Ascending aorta (tissue), 2 donors: ENCODE results near the gene TNFRSF8. TPM values are rescaled to one million over a fixed set of nuclear protein-coding genes. Genes with fewer than 3 reads are reported as not detected.

ENCODE experiments used
- DNase-seq, 2 donors: peaks; one replicate each; pipeline ENCODE4 v3.0.0-alpha.2; 2019; ENCODE audit warnings: low spot score in 2 of 2
- H3K27ac ChIP-seq, 2 donors: fragments of 200-600 bp; sonication (generic); one replicate each; pipeline ENCODE4 v1.5.1; 2016 to 2017; ENCODE audit warnings: mild to moderate bottlenecking in 1 of 2
- H3K27me3 ChIP-seq: fragments of 200-600 bp; sonication (generic); one replicate; pipeline ENCODE4 v1.5.1; 2017
- H3K36me3 ChIP-seq, 2 donors: fragments of 200-600 bp; sonication (generic); one replicate each; pipeline ENCODE4 v1.5.1; 2016
- H3K4me1 ChIP-seq, 2 donors: fragments of 200-600 bp; sonication (generic); one replicate each; pipeline ENCODE4 v1.5.1; 2016 to 2017; ENCODE audit warnings: mild to moderate bottlenecking in 1 of 2
- H3K4me3 ChIP-seq, 2 donors: fragments of 200-600 bp; sonication (generic); one replicate each; pipeline ENCODE4 v1.5.1; 2016 to 2017; ENCODE audit warnings: mild to moderate bottlenecking in 1 of 2
- H3K9me3 ChIP-seq, 2 donors: fragments of 200-600 bp; sonication (generic); one replicate each; pipeline ENCODE4 v1.5.1; 2016
- intact Hi-C: fragments of 100-400 bp; cut with DNase I; formaldehyde crosslinking; loops from one replicate; pipeline ENCODE4 v1.15.1; 2023
- total RNA-seq: library from RNA; depleted of rRNA; stranded (reverse); fragments of >200 nt; gene quantifications from one replicate; pipeline ENCODE4 v1.1.0, GENCODE V29; 2016
- TF ChIP-seq, protein P1 (sequence below), 3 experiments: fragments of 200-600 bp in 2 of 3; fragments of 450-650 bp in 1 of 3; sonication (generic) in 2 of 3; IDR thresholded peaks; one replicate each; pipeline ENCODE4 v1.5.1; 2016 to 2019; ENCODE audit warnings: antibody characterized with exemption in 3 of 3, mild to moderate bottlenecking in 1 of 3, moderate library complexity in 1 of 3

The TNFRSF8 gene
- total RNA-seq, result 22.8 TPM

DNA sequence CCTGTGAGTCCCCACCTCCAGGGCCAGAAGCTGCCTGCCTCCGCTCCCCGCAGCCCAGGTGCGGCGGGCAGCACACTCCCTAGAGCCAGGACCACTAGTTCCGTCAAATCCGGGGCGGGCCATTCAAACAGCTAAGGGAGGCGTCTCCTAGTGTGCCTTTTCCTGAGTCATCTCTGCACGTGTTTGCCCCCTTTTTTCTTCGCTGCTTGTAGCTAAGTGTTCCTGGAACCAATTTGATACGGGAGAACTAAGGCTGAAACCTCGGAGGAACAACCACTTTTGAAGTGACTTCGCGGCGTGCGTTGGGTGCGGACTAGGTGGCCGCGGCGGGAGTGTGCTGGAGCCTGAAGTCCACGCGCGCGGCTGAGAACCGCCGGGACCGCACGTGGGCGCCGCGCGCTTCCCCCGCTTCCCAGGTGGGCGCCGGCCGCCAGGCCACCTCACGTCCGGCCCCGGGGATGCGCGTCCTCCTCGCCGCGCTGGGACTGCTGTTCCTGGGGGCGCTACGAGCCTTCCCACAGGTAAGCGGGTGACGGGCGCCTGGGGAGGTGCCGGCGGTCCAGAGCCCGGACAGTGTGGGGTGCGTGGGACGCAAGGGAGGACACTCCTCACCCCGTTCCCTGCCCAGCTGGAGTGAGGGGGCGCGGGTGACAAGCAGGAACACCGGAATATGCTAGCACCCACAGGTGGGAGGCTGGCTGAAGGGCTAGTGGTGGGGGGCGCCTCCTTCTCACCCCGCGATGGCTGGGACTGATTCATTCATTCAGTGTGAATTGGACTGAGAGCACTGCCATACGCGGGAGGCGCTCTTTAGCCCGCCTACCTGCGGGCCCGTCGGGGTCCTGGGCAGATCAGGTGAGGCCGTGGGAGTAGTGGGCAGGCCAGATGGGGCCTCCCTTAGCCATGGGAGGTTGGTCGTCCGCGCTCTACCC is at the start of gene TNFRSF8:
TNFRSF8 (plus strand) TSS at position 163 of the 932 bp plus-strand sequence; CDS start at position 459, 296 bp downstream.
- TF ChIP-seq, protein P1, sequence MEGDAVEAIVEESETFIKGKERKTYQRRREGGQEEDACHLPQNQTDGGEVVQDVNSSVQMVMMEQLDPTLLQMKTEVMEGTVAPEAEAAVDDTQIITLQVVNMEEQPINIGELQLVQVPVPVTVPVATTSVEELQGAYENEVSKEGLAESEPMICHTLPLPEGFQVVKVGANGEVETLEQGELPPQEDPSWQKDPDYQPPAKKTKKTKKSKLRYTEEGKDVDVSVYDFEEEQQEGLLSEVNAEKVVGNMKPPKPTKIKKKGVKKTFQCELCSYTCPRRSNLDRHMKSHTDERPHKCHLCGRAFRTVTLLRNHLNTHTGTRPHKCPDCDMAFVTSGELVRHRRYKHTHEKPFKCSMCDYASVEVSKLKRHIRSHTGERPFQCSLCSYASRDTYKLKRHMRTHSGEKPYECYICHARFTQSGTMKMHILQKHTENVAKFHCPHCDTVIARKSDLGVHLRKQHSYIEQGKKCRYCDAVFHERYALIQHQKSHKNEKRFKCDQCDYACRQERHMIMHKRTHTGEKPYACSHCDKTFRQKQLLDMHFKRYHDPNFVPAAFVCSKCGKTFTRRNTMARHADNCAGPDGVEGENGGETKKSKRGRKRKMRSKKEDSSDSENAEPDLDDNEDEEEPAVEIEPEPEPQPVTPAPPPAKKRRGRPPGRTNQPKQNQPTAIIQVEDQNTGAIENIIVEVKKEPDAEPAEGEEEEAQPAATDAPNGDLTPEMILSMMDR (IDR thresholded peaks at IDR 0.05), result no peak
- intact Hi-C loops, result no loop called here
- Histone ChIP-seq H3K27me3 (no peaks in the 10 kb centered on the region), H3K36me3 (no peaks in the 10 kb centered on the region), H3K4me1 (no peaks in the 10 kb centered on the region), H3K4me3 (peak within 1 kb of the TSS in 1 of 2 donors; percentile 23), H3K9me3 (no peaks in the 10 kb centered on the region), H3K27ac (no peak within 1 kb of the TSS)
- no peak for DNase-seq

- TF ChIP-seq, protein P1 (IDR thresholded peaks at IDR 0.05), result no peak
- H3K4me3 ChIP-seq, result no peak overlapping the region
- peaks cover 35 to 36% of the 10 kb centered on the region in 2 donors for H3K36me3 ChIP-seq
- no peaks in the 10 kb centered on the region for H3K4me1 ChIP-seq
- no peaks in the 10 kb centered on the region for H3K9me3 ChIP-seq
- intact Hi-C loops, result no loop called here
- no peaks in the 10 kb centered on the region for H3K27me3 ChIP-seq
- no peak overlapping the region for H3K27ac ChIP-seq
- DNase-seq, result no peak
Observed at GRCh38 chr1:12014141-12014991, 48.7 kb upstream of the TNFRSF8 start.

GRCh38 chr1:12015001-12015491 is 48.1 kb upstream of the TNFRSF8 start:
- Histone ChIP-seq H3K4me3 (no peak overlapping the region), H3K27ac (no peak overlapping the region), H3K9me3 (no peaks in the 10 kb centered on the region), H3K4me1 (peaks cover 0 to 3% of the 10 kb centered on the region in 2 donors), H3K27me3 (no peaks in the 10 kb centered on the region), H3K36me3 (peaks cover 28 to 29% of the 10 kb centered on the region in 2 donors)
- TF ChIP-seq, protein P1 (IDR thresholded peaks at IDR 0.05), result no peak
- intact Hi-C loops, result no loop called here
- no peak for DNase-seq

- H3K27ac ChIP-seq, result no peak overlapping the region
- TF ChIP-seq, protein P1 (IDR thresholded peaks at IDR 0.05), result no peak
- no peak for DNase-seq
- no peaks in the 10 kb centered on the region for H3K27me3 ChIP-seq
- peaks cover 24% of the 10 kb centered on the region in 2 donors for H3K36me3 ChIP-seq
- no peaks in the 10 kb centered on the region for H3K9me3 ChIP-seq
- intact Hi-C loops, result no loop called here
- no peak overlapping the region for H3K4me3 ChIP-seq
- peaks cover 0 to 6% of the 10 kb centered on the region in 2 donors for H3K4me1 ChIP-seq
Observed at GRCh38 chr1:12015499-12015898, 47.6 kb upstream of the TNFRSF8 start.

GRCh38 chr1:12016182-12016581 is 46.9 kb upstream of the TNFRSF8 start:
- no peak for DNase-seq
- Histone ChIP-seq H3K9me3 (no peaks in the 10 kb centered on the region), H3K27ac (no peak overlapping the region), H3K36me3 (peaks cover 17 to 18% of the 10 kb centered on the region in 2 donors), H3K27me3 (no peaks in the 10 kb centered on the region), H3K4me1 (peaks cover 0 to 6% of the 10 kb centered on the region in 2 donors), H3K4me3 (no peak overlapping the region)
- TF ChIP-seq, protein P1 (IDR thresholded peaks at IDR 0.05), result no peak
- intact Hi-C loops, result no loop called here
